ENCODE measurements around the gene LRRC38. TPM values are rescaled to one million over a fixed set of nuclear protein-coding genes. Genes with fewer than 3 reads are reported as not detected.

The LRRC38 gene
- total RNA-seq, 4 donors from 2014 or later: not detected

GRCh38 chr1:13538832-13539231, 25.0 kb upstream of the LRRC38 start:
- intact Hi-C loops (cut with DNase I; ENCODE audit: low total_unique reads): no loop called here

DNA sequence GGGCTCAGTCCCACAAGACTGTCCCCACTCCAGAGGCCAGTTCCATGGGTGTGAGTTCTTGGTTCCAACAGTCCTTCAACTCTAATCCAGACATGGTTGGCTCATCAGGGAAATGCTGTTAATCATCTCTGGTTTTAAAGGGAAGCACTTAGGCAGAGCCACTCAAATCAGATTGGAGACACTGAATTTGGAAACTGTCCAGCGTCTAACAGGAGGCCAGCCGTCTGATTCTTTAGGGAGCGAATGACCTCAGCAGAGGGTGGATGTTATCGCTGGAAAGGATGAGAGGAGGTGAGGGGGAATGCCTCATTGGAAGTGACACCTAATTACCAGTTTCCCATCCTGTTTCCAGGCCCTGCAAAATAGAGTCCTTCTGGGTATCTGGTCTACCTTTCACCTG, 22.8 kb upstream of the LRRC38 start:
- H3K36me3 ChIP-seq: no peaks in the 10 kb centered on the region
- H3K4me1 ChIP-seq: no peaks in the 10 kb centered on the region
- intact Hi-C loops (cut with DNase I; ENCODE audit: low total_unique reads): no loop called here
- no peak for TF ChIP-seq POLR2A (IDR thresholded peaks at IDR 0.05)
- no peak for TF ChIP-seq CTCF (IDR thresholded peaks at IDR 0.05)
- H3K27me3 ChIP-seq: no peaks in the 10 kb centered on the region
- no peak overlapping the region for H3K4me3 ChIP-seq
- DNase-seq: no peak
- no peak overlapping the region for H3K27ac ChIP-seq
- H3K9me3 ChIP-seq: no peaks in the 10 kb centered on the region

More at GRCh38 chr1:13538832-13539231, 25.0 kb upstream of the LRRC38 start:
- no peaks in the 10 kb centered on the region for H3K27me3 ChIP-seq
- no peaks in the 10 kb centered on the region for H3K36me3 ChIP-seq
- TF ChIP-seq CTCF (IDR thresholded peaks at IDR 0.05) (no peak), POLR2A (IDR thresholded peaks at IDR 0.05) (no peak)
- no peak for DNase-seq
- H3K4me3 ChIP-seq: no peak overlapping the region
- no peaks in the 10 kb centered on the region for H3K4me1 ChIP-seq
- no peaks in the 10 kb centered on the region for H3K9me3 ChIP-seq
- no peak overlapping the region for H3K27ac ChIP-seq

DNA sequence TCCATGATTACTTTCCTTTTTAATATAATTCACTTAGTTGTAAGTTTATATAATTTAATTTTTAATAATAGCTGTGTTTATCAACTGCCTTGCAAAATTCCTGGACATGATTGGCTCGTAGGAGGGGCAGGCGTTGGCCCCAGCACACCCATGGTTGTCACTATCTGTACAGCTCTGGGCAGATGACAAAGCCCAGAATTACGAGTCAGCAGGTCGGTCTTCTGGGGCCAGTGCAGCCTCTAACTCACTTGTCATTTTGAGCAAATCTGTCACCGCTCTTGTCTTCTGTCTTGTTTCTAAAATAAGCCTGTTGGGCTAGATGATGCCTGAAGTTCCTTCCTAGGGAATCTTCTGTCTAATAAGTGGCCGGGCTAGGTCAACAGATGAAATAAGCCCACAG, 21.4 kb upstream of the LRRC38 start:
- Histone ChIP-seq H3K4me3 (no peak overlapping the region), H3K27me3 (no peaks in the 10 kb centered on the region), H3K27ac (no peak overlapping the region), H3K36me3 (no peaks in the 10 kb centered on the region), H3K4me1 (no peaks in the 10 kb centered on the region), H3K9me3 (no peaks in the 10 kb centered on the region)
- DNase-seq: no peak
- no peak for TF ChIP-seq POLR2A (IDR thresholded peaks at IDR 0.05)
- no peak for TF ChIP-seq CTCF (IDR thresholded peaks at IDR 0.05)
- intact Hi-C loops (cut with DNase I; ENCODE audit: low total_unique reads): no loop called here

DNA sequence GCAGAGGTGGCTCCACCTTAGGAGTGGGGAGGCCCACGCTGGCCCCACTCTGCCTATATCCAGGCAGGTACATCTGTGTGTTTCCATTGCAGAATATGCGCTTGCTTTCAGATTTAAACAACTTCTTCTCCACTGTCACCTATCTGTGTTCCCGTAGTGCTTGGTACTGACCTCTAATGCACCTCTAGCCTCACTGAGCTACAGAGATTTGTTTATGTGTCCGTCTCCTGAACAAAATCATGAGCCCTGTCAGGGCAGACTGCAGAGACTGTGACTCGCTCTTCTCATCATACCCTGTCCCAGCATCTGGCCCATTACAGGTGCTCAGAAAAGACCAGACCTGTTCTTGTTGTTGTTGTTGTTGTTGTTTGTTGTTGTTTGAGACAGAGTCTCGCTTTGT, 14.5 kb upstream of the LRRC38 start:
- no peaks in the 10 kb centered on the region for H3K4me1 ChIP-seq
- H3K27ac ChIP-seq: no peak overlapping the region
- H3K9me3 ChIP-seq: no peaks in the 10 kb centered on the region
- H3K27me3 ChIP-seq: no peaks in the 10 kb centered on the region
- no peak for DNase-seq
- intact Hi-C loops (cut with DNase I; ENCODE audit: low total_unique reads): no loop called here
- TF ChIP-seq POLR2A (IDR thresholded peaks at IDR 0.05): no peak
- no peak for TF ChIP-seq CTCF (IDR thresholded peaks at IDR 0.05)
- H3K4me3 ChIP-seq: no peak overlapping the region
- no peaks in the 10 kb centered on the region for H3K36me3 ChIP-seq

DNA sequence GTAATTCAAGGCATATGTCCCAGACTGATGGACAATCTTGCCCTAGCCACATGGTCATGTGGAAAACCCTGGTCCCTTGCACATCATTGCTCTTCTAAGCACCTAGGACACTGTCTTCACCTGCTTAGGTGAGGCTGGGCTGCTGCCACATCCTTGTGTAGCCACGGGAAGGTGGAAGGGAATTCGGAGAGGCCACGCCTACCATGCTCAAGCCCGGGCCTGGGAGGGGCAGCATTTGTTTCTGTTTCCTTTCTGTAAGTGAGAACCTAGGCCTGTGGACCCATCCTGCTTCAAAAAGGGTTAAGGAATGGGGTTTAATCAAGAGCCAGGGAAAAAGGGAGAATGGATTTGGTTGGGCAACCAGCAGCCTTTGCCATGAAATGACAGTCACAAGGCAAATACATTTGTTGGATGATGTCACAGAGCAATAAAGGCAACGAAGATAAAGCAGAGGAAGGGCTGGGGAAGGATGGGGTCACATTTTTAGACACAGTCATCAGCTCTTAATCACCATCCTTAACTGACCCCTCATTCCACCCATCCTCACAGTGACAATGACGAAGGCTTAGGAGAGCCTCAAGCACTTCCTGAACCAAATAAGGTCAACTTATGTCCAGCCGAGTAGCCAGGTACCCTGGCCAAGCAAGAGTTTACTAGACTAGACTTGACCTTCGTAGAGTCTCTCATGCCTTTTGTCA, 10.1 kb upstream of the LRRC38 start:
- H3K4me3 ChIP-seq: no peak overlapping the region
- TF ChIP-seq CTCF (IDR thresholded peaks at IDR 0.05) (no peak), POLR2A (IDR thresholded peaks at IDR 0.05) (no peak)
- no peak for DNase-seq
- intact Hi-C loops (cut with DNase I; ENCODE audit: low total_unique reads): no loop called here
- no peaks in the 10 kb centered on the region for H3K9me3 ChIP-seq
- H3K27me3 ChIP-seq: no peaks in the 10 kb centered on the region
- no peak overlapping the region for H3K27ac ChIP-seq
- no peaks in the 10 kb centered on the region for H3K4me1 ChIP-seq
- no peaks in the 10 kb centered on the region for H3K36me3 ChIP-seq

All from uterus (tissue), 4 donors.